Esophagus squamous epithelium (tissue), 4 donors: ENCODE data around the gene TUBB1.

ENCODE experiments used
- CTCF ChIP-seq, 6 experiments: fragments of 450-650 bp in 4 of 6; fragments of 200-600 bp in 2 of 6; sonication (generic) in 2 of 6; IDR thresholded peaks; one replicate each; pipeline ENCODE4 v1.5.1; 2016 to 2019; ENCODE audit warnings: antibody characterized with exemption in 6 of 6, mild to moderate bottlenecking in 4 of 6, moderate library complexity in 4 of 6
- POLR2A ChIP-seq, 4 donors: fragments of 450-650 bp; IDR thresholded peaks; one replicate each; pipeline ENCODE4 v1.6.1; 2017; ENCODE audit warnings: antibody characterized with exemption in 4 of 4, mild to moderate bottlenecking in 4 of 4, moderate library complexity in 3 of 4

GRCh38 chr20:59013031-59013951 is 5.9 kb upstream of the TUBB1 start:
- TF ChIP-seq CTCF (IDR thresholded peaks at IDR 0.05) (no peak), POLR2A (IDR thresholded peaks at IDR 0.05) (no peak)
